HL-60/S4 (cell line): ENCODE data around the gene NXN.
"Not testable (repeated sequence)": the region's sequence is repeated elsewhere in the genome, so short reads cannot be mapped to it uniquely, and the experiment has no call there.

Experiments
- in situ Hi-C: fragments of 300-500 bp; cut with MboI; formaldehyde crosslinking; loops from 2 replicates; pipeline ENCODE4 v1.14.3; 2022; ENCODE audit warnings: low sequenced_read_pairs

Gene NXN

GRCh38 chr17:924711-925475, 54.7 kb downstream of the NXN start:
- in situ Hi-C loops, result no loop called here

GRCh38 chr17:924306-924705, 55.3 kb downstream of the NXN start:
- in situ Hi-C loops, result not testable (repeated sequence)

GRCh38 chr17:923633-924032, 55.9 kb downstream of the NXN start:
- in situ Hi-C loops, result no loop called here

DNA sequence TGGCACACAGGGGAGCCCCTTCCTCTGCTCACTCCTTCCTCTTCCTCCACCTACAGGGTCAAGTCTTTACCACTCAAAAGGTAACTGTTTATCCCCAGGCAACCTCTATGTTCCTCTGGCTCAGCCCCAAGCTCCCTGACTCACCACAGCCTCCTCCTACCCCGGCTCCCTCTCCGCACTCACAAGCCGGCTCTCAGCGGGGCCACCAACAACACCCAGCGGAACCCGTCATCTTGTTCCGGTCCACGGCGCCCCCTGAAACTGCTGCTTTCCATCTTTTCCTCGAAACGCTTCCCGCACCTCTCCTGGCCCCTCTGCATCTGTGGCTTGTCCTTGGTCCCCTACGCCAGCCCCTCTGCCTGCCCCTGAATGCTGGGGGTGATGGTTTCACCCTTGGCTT, 58.4 kb downstream of the NXN start:
- in situ Hi-C loops, result no loop called here

DNA sequence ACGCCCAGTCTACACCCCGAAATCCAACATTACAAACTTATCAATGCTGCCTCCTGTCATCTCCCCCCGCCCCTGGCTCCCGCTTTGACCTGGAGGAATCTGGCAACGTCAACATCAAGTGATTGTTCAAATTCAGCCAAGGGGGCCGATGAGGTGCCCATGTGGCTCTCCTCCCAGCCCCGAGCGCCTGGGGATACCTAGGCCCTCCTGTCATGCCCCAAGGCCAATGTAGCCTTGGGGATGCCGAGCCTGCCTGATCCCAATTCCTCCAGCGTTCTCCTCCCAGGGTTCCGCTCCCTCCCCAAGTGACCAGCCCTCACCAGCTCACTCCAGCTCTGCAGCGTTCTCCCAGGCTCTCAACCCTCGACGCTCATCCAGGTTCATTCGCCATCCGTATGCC, 59.4 kb downstream of the NXN start:
- in situ Hi-C loops, result no loop called here

- in situ Hi-C loops, result no loop called here
Measured at GRCh38 chr17:917941-918740, 61.4 kb downstream of the NXN start.

- in situ Hi-C loops, result no loop called here
Measured at GRCh38 chr17:917391-917811, 62.2 kb downstream of the NXN start.

DNA sequence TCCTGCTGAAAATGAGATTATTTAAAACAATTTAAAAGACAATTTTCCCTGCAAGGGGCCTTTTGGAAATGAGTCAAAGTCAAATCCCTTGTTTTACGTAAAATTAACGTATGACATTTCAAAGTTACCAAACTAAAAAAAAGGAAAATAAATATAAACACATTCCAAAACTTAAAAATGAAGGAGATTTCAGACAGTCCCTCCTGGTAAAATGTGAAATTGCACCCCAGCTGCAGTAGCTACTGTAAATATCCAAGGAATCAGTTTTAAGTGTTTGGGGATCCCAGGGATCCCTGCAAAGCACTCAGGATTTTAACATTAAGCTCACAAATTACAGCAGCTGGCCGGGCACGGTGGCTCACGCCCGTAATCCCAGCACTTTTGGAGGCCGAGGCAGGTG, 63.3 kb downstream of the NXN start:
- in situ Hi-C loops, result no loop called here

DNA sequence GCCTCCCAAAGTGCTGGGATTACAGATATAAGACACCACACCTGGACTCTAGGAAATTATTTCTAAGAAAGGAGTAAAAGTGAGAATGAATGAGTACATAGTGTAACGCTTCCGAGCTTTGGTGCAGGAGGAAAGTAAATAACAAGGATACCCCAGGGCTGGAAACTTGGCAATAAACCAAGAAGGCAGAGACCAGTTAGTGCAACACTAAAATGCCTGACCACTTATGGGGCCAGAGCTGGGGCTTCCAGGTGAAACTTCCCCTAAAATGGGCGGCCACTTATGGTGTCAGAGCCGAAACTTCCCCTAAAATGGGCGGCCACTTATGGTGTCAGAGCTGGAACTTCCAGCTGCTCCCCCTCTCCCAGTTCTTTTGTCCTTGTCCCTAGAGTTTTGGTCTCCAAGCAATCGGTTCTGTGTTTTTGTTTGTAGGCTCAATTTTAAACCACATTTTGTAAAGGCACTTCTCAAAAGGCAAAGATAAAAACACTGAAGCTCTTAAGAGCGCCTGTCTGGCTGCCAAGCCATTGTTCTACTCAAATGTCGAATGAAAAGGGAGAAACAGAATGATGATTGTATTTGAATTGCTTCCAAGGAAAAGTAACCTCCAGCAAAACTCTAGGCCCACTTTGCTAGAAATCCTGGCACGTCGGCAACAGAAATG, 63.9 kb downstream of the NXN start:
- in situ Hi-C loops, result no loop called here

GRCh38 chr17:914561-914960, 65.0 kb downstream of the NXN start:
- in situ Hi-C loops, result no loop called here

- in situ Hi-C loops, result no loop called here
Measured at GRCh38 chr17:913207-913606, 66.4 kb downstream of the NXN start.

DNA sequence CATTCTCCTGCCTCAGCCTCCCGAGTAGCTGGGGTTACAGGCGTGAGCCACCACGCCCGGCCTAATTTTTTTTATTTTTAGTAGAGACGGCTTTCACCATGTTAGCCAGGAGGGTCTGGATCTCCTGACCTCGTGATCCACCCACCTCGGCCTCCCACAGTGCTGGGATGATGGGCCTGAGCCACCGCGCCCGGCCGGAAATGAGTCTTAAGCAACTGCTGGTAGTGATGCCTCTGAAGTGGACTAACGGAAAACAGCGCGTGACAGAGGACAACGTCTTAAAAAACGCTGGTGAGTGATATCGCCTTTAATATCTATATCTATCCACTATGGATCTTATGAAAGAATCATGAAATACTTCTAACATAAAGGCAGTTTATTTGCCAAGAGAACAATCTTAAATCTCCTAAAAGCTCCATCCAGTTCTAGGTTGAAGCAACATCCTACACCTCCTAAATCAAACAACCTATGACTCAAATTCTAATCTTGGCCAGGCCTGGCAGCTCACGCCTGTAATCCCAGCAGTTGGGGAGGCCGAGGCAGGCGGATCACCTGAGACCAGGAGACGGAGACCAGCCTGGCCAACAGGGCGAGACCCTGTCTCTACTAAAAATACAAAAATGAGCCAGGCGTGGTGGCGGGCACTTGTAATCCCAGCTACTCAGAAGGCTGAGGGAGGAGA, 69.8 kb downstream of the NXN start:
- in situ Hi-C loops, result no loop called here

- in situ Hi-C loops, result no loop called here
Measured at GRCh38 chr17:907725-908124, 71.9 kb downstream of the NXN start.

DNA sequence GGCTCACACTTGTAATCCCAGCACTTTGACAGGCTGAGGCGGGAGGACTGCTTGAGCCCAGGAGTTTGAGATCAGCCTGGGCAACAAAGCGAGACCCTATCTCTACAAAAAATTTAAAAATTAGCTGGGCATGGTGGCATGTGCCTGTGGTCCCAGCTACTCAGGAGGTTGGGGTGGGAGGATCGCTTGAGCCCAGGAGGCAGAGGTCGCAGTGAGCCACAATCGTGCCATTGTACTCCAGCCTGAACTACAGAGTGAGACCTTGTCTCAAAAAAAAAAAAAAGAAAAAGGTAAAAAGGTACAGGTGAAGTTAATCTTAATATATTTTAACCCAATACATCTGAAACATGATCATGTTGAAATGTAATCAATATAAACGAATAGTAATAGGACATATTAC, 73.9 kb downstream of the NXN start:
- in situ Hi-C loops, result not testable (repeated sequence)

- in situ Hi-C loops, result no loop called here
Measured at GRCh38 chr17:903691-904481, 75.7 kb downstream of the NXN start.

- in situ Hi-C loops, result no loop called here
Measured at GRCh38 chr17:902463-902862, 77.1 kb downstream of the NXN start.

DNA sequence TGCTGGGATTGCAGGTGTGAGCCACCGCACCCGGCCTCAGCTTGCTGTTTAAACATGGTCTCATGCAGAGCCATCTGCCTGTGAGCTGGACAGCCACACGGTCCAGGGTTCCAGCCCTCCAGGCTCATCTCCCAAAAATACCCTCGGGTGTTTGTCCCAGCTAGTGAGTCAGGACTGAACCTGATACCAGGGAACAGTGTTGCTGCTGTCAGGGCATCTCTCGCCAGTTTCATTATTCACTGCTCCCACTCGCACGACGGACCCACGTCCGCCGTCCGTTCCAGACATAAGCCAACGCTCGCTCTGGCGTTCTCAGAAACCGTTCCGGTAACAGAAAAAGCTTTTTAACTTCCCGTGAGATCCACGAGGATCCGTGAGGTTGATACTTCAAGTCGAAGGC, 77.6 kb downstream of the NXN start:
- in situ Hi-C loops, result no loop called here

DNA sequence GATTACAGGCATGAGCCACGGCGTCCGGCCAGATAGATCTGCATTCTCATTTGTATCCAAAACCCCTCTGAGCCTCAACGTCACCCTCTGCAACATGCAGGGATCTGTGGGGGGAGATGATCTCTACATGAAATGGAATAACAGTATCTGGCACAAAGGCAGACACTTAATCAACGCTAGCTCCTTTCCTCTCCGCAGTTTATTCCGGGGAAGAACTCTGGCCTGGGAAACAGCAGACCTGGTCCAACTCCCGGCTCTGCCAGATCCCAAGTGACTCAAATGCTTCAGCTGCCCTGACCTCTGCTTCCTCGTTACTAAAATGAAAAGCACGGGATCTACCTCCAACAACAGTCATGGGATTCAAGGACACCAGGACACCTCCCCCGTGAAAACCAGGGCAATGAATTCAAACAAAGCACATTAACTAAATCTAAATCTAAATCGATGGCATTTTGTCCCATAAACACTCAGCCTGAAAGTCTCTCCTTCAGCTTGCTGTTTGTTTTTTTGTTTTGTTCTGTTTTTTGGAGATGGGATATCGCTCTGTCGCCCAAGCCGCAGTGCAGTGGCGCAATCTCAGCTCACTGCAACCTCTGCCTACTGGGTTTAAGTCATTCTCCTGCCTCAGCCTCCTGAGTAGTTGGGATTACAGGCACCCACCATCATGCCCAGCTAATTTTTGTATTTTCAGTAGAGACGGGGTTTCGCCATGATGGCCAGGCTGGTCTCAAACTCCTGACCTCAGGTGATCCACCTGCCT, 78.2 kb downstream of the NXN start:
- in situ Hi-C loops, result no loop called here

- in situ Hi-C loops, result no loop called here
Measured at GRCh38 chr17:900336-900934, 79.1 kb downstream of the NXN start.
